ENCODE data around the gene RALGPS1. TPM values are rescaled to one million over a fixed set of nuclear protein-coding genes. Genes with fewer than 3 reads are reported as not detected.

Gene RALGPS1
- total RNA-seq, 1 experiment from 2014 or later: 28.5 TPM

DNA sequence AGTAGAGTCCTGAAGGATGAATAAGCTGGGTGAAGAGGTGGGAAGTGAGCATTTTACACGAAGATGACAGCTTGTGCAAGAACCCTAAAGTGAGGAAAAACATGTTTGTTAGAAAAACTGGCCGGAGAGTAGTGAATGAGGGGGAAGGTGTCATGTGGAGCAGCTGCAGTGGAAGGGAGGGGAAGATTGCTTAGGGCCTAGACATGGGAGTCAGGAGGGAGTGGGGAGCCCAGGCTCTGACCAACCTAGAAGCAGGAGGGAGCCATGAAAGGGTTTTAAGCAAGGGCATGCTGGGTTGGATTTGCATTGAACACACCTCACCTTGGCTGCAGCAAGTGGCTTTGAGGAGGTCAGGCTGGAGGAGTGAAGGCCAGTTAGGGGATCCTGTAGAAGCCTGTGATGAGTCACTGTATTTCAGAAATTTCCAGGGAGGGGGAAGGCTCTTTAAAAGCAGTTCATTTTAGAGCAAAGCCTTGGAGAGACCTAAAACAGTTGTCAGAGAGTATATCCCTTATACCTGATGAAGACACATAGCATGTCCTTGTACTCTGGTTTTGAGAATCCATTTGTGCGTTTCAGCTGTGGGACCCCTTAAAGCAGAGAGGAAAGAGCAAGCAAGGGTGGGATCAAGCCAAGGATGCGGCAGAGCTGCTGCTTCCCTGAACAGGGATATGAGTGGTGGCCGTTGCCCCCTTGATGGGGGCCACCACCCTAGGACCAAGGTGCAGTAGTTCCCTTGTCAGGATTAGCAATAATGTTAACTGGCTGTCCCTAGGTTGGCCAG, 162.5 kb downstream of the RALGPS1 start:
- Mint-ChIP-seq H3K9me3 (peaks cover 9% of the 10 kb centered on the region), H3K4me3 (no peak overlapping the region), H3K27ac (0 out of 2 replicates have a peak overlapping the region, but pooled peaks have one; percentile 1), H3K36me3 (peaks cover 8% of the 10 kb centered on the region), H3K4me1 (peaks cover 47% of the 10 kb centered on the region), H3K27me3 (ENCODE audit: low read depth) (peaks cover 3% of the 10 kb centered on the region; the same call in 1 of the 2 replicates)
- peak; percentile 22; the same call in 1 of the 2 replicates for ATAC-seq
- no peak for DNase-seq (ENCODE audit: low spot score)
- POLR2A ChIA-PET: interaction anchor here (0.7 to 0.8 kb wide), 2 partner anchors 35 to 64 kb away, joined by 3 read pairs; no protein-coding TSS in a partner anchor
- CTCF ChIA-PET: interaction anchor here (1.0 to 1.8 kb wide), 3 partner anchors 12 to 235 kb away, joined by 3 to 6 read pairs (median 4); no protein-coding TSS in a partner anchor
- TF ChIP-seq, protein P1, sequence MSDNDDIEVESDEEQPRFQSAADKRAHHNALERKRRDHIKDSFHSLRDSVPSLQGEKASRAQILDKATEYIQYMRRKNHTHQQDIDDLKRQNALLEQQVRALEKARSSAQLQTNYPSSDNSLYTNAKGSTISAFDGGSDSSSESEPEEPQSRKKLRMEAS (CRISPR knock-in tag; IDR thresholded peaks at IDR 0.05): no peak
- TF ChIP-seq TP53 (CRISPR knock-in tag; IDR thresholded peaks at IDR 0.05) (no peak), ZBTB21 (CRISPR knock-in tag; IDR thresholded peaks at IDR 0.05; ENCODE audit: borderline replicate concordance) (no peak), RORB (CRISPR knock-in tag; IDR thresholded peaks at IDR 0.05) (no peak), ETV6 (CRISPR knock-in tag; IDR thresholded peaks at IDR 0.05) (no peak), ELF4 (CRISPR knock-in tag; IDR thresholded peaks at IDR 0.05; ENCODE audit: low read depth) (no peak), RELA (CRISPR knock-in tag; IDR thresholded peaks at IDR 0.05; ENCODE audit: borderline replicate concordance) (no peak), SP1 (CRISPR knock-in tag; conservative IDR thresholded peaks at IDR 0.05) (no peak), GABPB1 (CRISPR knock-in tag; IDR thresholded peaks at IDR 0.05) (no peak), ZNF317 (CRISPR knock-in tag; IDR thresholded peaks at IDR 0.05; ENCODE audit: borderline replicate concordance, low read depth) (no peak), CREM (CRISPR knock-in tag; IDR thresholded peaks at IDR 0.05) (no peak)
- TF ChIP-seq, protein P2, sequence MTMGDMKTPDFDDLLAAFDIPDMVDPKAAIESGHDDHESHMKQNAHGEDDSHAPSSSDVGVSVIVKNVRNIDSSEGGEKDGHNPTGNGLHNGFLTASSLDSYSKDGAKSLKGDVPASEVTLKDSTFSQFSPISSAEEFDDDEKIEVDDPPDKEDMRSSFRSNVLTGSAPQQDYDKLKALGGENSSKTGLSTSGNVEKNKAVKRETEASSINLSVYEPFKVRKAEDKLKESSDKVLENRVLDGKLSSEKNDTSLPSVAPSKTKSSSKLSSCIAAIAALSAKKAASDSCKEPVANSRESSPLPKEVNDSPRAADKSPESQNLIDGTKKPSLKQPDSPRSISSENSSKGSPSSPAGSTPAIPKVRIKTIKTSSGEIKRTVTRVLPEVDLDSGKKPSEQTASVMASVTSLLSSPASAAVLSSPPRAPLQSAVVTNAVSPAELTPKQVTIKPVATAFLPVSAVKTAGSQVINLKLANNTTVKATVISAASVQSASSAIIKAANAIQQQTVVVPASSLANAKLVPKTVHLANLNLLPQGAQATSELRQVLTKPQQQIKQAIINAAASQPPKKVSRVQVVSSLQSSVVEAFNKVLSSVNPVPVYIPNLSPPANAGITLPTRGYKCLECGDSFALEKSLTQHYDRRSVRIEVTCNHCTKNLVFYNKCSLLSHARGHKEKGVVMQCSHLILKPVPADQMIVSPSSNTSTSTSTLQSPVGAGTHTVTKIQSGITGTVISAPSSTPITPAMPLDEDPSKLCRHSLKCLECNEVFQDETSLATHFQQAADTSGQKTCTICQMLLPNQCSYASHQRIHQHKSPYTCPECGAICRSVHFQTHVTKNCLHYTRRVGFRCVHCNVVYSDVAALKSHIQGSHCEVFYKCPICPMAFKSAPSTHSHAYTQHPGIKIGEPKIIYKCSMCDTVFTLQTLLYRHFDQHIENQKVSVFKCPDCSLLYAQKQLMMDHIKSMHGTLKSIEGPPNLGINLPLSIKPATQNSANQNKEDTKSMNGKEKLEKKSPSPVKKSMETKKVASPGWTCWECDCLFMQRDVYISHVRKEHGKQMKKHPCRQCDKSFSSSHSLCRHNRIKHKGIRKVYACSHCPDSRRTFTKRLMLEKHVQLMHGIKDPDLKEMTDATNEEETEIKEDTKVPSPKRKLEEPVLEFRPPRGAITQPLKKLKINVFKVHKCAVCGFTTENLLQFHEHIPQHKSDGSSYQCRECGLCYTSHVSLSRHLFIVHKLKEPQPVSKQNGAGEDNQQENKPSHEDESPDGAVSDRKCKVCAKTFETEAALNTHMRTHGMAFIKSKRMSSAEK (CRISPR knock-in tag; IDR thresholded peaks at IDR 0.05; ENCODE audit: borderline replicate concordance): no peak
- TF ChIP-seq, protein P3, sequence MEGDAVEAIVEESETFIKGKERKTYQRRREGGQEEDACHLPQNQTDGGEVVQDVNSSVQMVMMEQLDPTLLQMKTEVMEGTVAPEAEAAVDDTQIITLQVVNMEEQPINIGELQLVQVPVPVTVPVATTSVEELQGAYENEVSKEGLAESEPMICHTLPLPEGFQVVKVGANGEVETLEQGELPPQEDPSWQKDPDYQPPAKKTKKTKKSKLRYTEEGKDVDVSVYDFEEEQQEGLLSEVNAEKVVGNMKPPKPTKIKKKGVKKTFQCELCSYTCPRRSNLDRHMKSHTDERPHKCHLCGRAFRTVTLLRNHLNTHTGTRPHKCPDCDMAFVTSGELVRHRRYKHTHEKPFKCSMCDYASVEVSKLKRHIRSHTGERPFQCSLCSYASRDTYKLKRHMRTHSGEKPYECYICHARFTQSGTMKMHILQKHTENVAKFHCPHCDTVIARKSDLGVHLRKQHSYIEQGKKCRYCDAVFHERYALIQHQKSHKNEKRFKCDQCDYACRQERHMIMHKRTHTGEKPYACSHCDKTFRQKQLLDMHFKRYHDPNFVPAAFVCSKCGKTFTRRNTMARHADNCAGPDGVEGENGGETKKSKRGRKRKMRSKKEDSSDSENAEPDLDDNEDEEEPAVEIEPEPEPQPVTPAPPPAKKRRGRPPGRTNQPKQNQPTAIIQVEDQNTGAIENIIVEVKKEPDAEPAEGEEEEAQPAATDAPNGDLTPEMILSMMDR (IDR thresholded peaks at IDR 0.05): no peak
- TF ChIP-seq, protein P4, sequence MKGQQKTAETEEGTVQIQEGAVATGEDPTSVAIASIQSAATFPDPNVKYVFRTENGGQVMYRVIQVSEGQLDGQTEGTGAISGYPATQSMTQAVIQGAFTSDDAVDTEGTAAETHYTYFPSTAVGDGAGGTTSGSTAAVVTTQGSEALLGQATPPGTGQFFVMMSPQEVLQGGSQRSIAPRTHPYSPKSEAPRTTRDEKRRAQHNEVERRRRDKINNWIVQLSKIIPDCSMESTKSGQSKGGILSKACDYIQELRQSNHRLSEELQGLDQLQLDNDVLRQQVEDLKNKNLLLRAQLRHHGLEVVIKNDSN (CRISPR knock-in tag; IDR thresholded peaks at IDR 0.05): no peak
- TF ChIP-seq, protein P5, sequence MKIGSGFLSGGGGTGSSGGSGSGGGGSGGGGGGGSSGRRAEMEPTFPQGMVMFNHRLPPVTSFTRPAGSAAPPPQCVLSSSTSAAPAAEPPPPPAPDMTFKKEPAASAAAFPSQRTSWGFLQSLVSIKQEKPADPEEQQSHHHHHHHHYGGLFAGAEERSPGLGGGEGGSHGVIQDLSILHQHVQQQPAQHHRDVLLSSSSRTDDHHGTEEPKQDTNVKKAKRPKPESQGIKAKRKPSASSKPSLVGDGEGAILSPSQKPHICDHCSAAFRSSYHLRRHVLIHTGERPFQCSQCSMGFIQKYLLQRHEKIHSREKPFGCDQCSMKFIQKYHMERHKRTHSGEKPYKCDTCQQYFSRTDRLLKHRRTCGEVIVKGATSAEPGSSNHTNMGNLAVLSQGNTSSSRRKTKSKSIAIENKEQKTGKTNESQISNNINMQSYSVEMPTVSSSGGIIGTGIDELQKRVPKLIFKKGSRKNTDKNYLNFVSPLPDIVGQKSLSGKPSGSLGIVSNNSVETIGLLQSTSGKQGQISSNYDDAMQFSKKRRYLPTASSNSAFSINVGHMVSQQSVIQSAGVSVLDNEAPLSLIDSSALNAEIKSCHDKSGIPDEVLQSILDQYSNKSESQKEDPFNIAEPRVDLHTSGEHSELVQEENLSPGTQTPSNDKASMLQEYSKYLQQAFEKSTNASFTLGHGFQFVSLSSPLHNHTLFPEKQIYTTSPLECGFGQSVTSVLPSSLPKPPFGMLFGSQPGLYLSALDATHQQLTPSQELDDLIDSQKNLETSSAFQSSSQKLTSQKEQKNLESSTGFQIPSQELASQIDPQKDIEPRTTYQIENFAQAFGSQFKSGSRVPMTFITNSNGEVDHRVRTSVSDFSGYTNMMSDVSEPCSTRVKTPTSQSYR (CRISPR knock-in tag; IDR thresholded peaks at IDR 0.05): no peak
- TF ChIP-seq, protein P6, sequence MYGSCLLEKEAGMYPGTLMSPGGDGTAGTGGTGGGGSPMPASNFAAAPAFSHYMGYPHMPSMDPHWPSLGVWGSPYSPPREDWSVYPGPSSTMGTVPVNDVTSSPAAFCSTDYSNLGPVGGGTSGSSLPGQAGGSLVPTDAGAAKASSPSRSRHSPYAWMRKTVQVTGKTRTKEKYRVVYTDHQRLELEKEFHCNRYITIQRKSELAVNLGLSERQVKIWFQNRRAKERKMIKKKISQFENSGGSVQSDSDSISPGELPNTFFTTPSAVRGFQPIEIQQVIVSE (CRISPR knock-in tag; IDR thresholded peaks at IDR 0.05; ENCODE audit: borderline replicate concordance): no peak
- TF ChIP-seq, protein P7, sequence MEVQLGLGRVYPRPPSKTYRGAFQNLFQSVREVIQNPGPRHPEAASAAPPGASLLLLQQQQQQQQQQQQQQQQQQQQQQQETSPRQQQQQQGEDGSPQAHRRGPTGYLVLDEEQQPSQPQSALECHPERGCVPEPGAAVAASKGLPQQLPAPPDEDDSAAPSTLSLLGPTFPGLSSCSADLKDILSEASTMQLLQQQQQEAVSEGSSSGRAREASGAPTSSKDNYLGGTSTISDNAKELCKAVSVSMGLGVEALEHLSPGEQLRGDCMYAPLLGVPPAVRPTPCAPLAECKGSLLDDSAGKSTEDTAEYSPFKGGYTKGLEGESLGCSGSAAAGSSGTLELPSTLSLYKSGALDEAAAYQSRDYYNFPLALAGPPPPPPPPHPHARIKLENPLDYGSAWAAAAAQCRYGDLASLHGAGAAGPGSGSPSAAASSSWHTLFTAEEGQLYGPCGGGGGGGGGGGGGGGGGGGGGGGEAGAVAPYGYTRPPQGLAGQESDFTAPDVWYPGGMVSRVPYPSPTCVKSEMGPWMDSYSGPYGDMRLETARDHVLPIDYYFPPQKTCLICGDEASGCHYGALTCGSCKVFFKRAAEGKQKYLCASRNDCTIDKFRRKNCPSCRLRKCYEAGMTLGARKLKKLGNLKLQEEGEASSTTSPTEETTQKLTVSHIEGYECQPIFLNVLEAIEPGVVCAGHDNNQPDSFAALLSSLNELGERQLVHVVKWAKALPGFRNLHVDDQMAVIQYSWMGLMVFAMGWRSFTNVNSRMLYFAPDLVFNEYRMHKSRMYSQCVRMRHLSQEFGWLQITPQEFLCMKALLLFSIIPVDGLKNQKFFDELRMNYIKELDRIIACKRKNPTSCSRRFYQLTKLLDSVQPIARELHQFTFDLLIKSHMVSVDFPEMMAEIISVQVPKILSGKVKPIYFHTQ (CRISPR knock-in tag; IDR thresholded peaks at IDR 0.05): no peak
- TF ChIP-seq, protein P8, sequence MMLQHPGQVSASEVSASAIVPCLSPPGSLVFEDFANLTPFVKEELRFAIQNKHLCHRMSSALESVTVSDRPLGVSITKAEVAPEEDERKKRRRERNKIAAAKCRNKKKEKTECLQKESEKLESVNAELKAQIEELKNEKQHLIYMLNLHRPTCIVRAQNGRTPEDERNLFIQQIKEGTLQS (CRISPR knock-in tag; conservative IDR thresholded peaks at IDR 0.05): no peak
- TF ChIP-seq, protein P9, sequence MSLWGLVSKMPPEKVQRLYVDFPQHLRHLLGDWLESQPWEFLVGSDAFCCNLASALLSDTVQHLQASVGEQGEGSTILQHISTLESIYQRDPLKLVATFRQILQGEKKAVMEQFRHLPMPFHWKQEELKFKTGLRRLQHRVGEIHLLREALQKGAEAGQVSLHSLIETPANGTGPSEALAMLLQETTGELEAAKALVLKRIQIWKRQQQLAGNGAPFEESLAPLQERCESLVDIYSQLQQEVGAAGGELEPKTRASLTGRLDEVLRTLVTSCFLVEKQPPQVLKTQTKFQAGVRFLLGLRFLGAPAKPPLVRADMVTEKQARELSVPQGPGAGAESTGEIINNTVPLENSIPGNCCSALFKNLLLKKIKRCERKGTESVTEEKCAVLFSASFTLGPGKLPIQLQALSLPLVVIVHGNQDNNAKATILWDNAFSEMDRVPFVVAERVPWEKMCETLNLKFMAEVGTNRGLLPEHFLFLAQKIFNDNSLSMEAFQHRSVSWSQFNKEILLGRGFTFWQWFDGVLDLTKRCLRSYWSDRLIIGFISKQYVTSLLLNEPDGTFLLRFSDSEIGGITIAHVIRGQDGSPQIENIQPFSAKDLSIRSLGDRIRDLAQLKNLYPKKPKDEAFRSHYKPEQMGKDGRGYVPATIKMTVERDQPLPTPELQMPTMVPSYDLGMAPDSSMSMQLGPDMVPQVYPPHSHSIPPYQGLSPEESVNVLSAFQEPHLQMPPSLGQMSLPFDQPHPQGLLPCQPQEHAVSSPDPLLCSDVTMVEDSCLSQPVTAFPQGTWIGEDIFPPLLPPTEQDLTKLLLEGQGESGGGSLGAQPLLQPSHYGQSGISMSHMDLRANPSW (CRISPR knock-in tag; conservative IDR thresholded peaks at IDR 0.05; ENCODE audit: low read depth): no peak
